Astrocyte (in vitro differentiated cells and primary cell): Measurements from ENCODE around the gene ANKRD36C.
"Not testable (repeated sequence)": the region's sequence is repeated elsewhere in the genome, so short reads cannot be mapped to it uniquely, and the experiment has no call there.

Experiments used
- CTCF ChIP-seq: IDR thresholded peaks from 2 replicates; pipeline ENCODE4 v1.5.1; 2011; ENCODE audit warnings: low read depth, mild to moderate bottlenecking, inconsistent platforms, low read length, moderate library complexity; ENCODE audit not compliant: insufficient read depth
- EZH2 ChIP-seq: IDR thresholded peaks from 2 replicates; pipeline ENCODE4 v1.6.1; 2012; ENCODE audit warnings: mild to moderate bottlenecking, low read length, inconsistent platforms; ENCODE audit not compliant: insufficient read depth

GRCh38 chr2:96025755-96026154, 34.1 kb upstream of the ANKRD36C start:
- TF ChIP-seq CTCF, EZH2: not testable (repeated sequence)
